H9 (cell line): ENCODE measurements around the gene MXD3. TPM values are rescaled to one million over a fixed set of nuclear protein-coding genes. Genes with fewer than 3 reads are reported as not detected.

Source experiments
- DNase-seq: peaks from one replicate; pipeline ENCODE4 v3.0.0-alpha.2; 2017
- H2AFZ ChIP-seq: one replicate; pipeline ENCODE4 v1.6.1; 2013; ENCODE audit warnings: mild to moderate bottlenecking, low read length, control low read depth, moderate library complexity
- H2AK5ac ChIP-seq: 2 replicates; pipeline ENCODE4 v1.6.1; 2013; ENCODE audit warnings: low read length, control low read depth, mixed read lengths; ENCODE audit not compliant: insufficient read length
- H2BK120ac ChIP-seq: one replicate; pipeline ENCODE4 v1.6.1; 2013; ENCODE audit warnings: low read depth, mild to moderate bottlenecking, low read length, control low read depth, inconsistent platforms; ENCODE audit not compliant: poor library complexity, severe bottlenecking
- H2BK12ac ChIP-seq: 2 replicates; pipeline ENCODE4 v1.6.1; 2013; ENCODE audit warnings: low read length, control low read depth, mixed read lengths, low read depth; ENCODE audit not compliant: insufficient read length
- H2BK15ac ChIP-seq: 2 replicates; pipeline ENCODE4 v1.6.1; 2013; ENCODE audit warnings: low read depth, low read length, control low read depth
- H2BK20ac ChIP-seq: one replicate; pipeline ENCODE4 v1.6.1; 2013; ENCODE audit warnings: low read depth, mild to moderate bottlenecking, low read length, control low read depth, inconsistent platforms; ENCODE audit not compliant: poor library complexity, severe bottlenecking
- H2BK5ac ChIP-seq: 2 replicates; pipeline ENCODE4 v1.6.1; 2013; ENCODE audit warnings: low read length, control low read depth, mixed read lengths; ENCODE audit not compliant: insufficient read length
- H3K14ac ChIP-seq: 2 replicates; pipeline ENCODE4 v1.6.1; 2013; ENCODE audit warnings: low read length, control low read depth; ENCODE audit not compliant: insufficient read depth
- H3K18ac ChIP-seq: 2 replicates; pipeline ENCODE4 v1.6.1; 2013; ENCODE audit warnings: low read depth, mild to moderate bottlenecking, mixed read lengths, low read length, control low read depth; ENCODE audit not compliant: insufficient read length
- H3K23ac ChIP-seq: 2 replicates; pipeline ENCODE4 v1.6.1; 2013; ENCODE audit warnings: low read length, control low read depth, mixed read lengths, low read depth; ENCODE audit not compliant: insufficient read length
- H3K23me2 ChIP-seq: 2 replicates; pipeline ENCODE4 v1.6.1; 2013; ENCODE audit warnings: low read depth, mild to moderate bottlenecking, mixed read lengths, low read length, control low read depth; ENCODE audit not compliant: insufficient read length, poor library complexity, severe bottlenecking
- H3K27ac ChIP-seq: 2 replicates; pipeline ENCODE4 v1.5.1; 2013; ENCODE audit warnings: low read length, control low read depth, mixed read lengths, low read depth; ENCODE audit not compliant: insufficient read length
- H3K27me3 ChIP-seq: 2 replicates; pipeline ENCODE4 v1.6.1; 2013; ENCODE audit warnings: low read length, control low read depth, inconsistent platforms; ENCODE audit not compliant: insufficient read depth
- H3K4ac ChIP-seq: 2 replicates; pipeline ENCODE4 v1.6.1; 2013; ENCODE audit warnings: low read depth, mild to moderate bottlenecking, control low read depth, inconsistent platforms, low read length, moderate library complexity
- H3K4me1 ChIP-seq: 2 replicates; pipeline ENCODE4 v1.6.1; 2013; ENCODE audit warnings: low read length, control low read depth, inconsistent platforms; ENCODE audit not compliant: insufficient read depth
- H3K4me2 ChIP-seq: 2 replicates; pipeline ENCODE4 v1.6.1; 2013; ENCODE audit warnings: low read length, control low read depth, mixed read lengths; ENCODE audit not compliant: insufficient read length, insufficient read depth
- H3K56ac ChIP-seq: 2 replicates; pipeline ENCODE4 v1.6.1; 2013; ENCODE audit warnings: low read depth, mild to moderate bottlenecking, mixed read lengths, low read length, control low read depth; ENCODE audit not compliant: insufficient read length
- H3K79me1 ChIP-seq: 2 replicates; pipeline ENCODE4 v1.6.1; 2013; ENCODE audit warnings: low read depth, mild to moderate bottlenecking, moderate library complexity, low read length, control low read depth, inconsistent platforms; ENCODE audit not compliant: insufficient read depth, poor library complexity, severe bottlenecking
- H3K79me2 ChIP-seq: 2 replicates; pipeline ENCODE4 v1.6.1; 2013; ENCODE audit warnings: low read length, control low read depth, inconsistent platforms; ENCODE audit not compliant: insufficient read depth
- H3K9ac ChIP-seq: 2 replicates; pipeline ENCODE4 v1.6.1; 2013; ENCODE audit warnings: low read length, control low read depth, mixed read lengths; ENCODE audit not compliant: insufficient read length; ENCODE audit errors: extremely low read depth
- H3K9me3 ChIP-seq: one replicate; pipeline ENCODE4 v1.6.1; 2013; ENCODE audit warnings: low read depth, low read length, inconsistent platforms; ENCODE audit not compliant: control insufficient read depth
- H3T11ph ChIP-seq: one replicate; pipeline ENCODE4 v1.6.1; 2013; ENCODE audit warnings: mild to moderate bottlenecking, low read length, control low read depth, inconsistent platforms
- H4K20me1 ChIP-seq: one replicate; pipeline ENCODE4 v1.6.1; 2013; ENCODE audit not compliant: control insufficient read depth, insufficient read length, insufficient read depth
- H4K5ac ChIP-seq: 2 replicates; pipeline ENCODE4 v1.6.1; 2013; ENCODE audit warnings: low read depth, mild to moderate bottlenecking, mixed read lengths, low read length, control low read depth; ENCODE audit not compliant: insufficient read length
- H4K8ac ChIP-seq: replicated peaks from 2 replicates; pipeline ENCODE4 v1.6.1; 2013; ENCODE audit warnings: low read length, control low read depth, mixed read lengths, low read depth; ENCODE audit not compliant: insufficient read length
- H4K91ac ChIP-seq: 2 replicates; pipeline ENCODE4 v1.6.1; 2013; ENCODE audit warnings: low read depth, mild to moderate bottlenecking, moderate library complexity, mixed read lengths, low read length, control low read depth; ENCODE audit not compliant: insufficient read length
- H3K27ac Mint-ChIP-seq, 3 experiments: 2 replicates in 2 of 3; 3 replicates in 1 of 3; pipeline ENCODE4 v1.8.0; 2020 to 2021; ENCODE audit warnings: mixed read lengths in 3 of 3, mild to moderate bottlenecking in 1 of 3, moderate library complexity in 1 of 3
- H3K27me3 Mint-ChIP-seq: 2 replicates; pipeline ENCODE4 v1.8.0; 2021; ENCODE audit warnings: low read depth, mild to moderate bottlenecking, moderate library complexity, mixed read lengths
- H3K36me3 Mint-ChIP-seq, 3 experiments: 2 replicates in 2 of 3; 3 replicates in 1 of 3; pipeline ENCODE4 v1.8.0; 2020 to 2021; ENCODE audit warnings: low read depth in 3 of 3, mixed read lengths in 3 of 3; ENCODE audit not compliant: insufficient read depth in 1 of 3
- H3K4me1 Mint-ChIP-seq, 2 experiments: 2 replicates each; pipeline ENCODE4 v1.8.0; 2020; ENCODE audit warnings: mixed read lengths in 2 of 2
- H3K4me3 Mint-ChIP-seq, 2 experiments: 2 replicates in 1 of 2; 3 replicates in 1 of 2; pipeline ENCODE4 v1.8.0; 2020 to 2021; ENCODE audit warnings: mild to moderate bottlenecking in 2 of 2, mixed read lengths in 2 of 2, moderate library complexity in 1 of 2
- H3K9me3 Mint-ChIP-seq, 2 experiments: 2 replicates in 1 of 2; 3 replicates in 1 of 2; pipeline ENCODE4 v1.8.0; 2020; ENCODE audit warnings: mild to moderate bottlenecking in 2 of 2, mixed read lengths in 2 of 2, moderate library complexity in 1 of 2
- WGBS: extraction: QIAGEN DNeasy Blood & Tissue Kit; methylation state at CpG from one replicate; pipeline ENCODE4 v1.1.7; 2013; ENCODE audit warnings: missing lambda C conversion rate, low lambda C conversion rate, mixed read lengths; ENCODE audit not compliant: insufficient read length; ENCODE audit errors: extremely low coverage; 5-methylcytosine and 5-hydroxymethylcytosine counted together
- total RNA-seq: library from RNA; stranded (reverse); gene quantifications from 2 replicates; pipeline ENCODE4 v1.2.1, GENCODE V29; 2021
- TF ChIP-seq, protein P1 (sequence below): fragments of 200-600 bp; sonication (generic); conservative IDR thresholded peaks from 3 replicates; pipeline ENCODE4 v1.8.0; 2021; ENCODE audit warnings: antibody characterized with exemption, mild to moderate bottlenecking

Gene MXD3
- total RNA-seq, 1 experiment from 2014 or later, result 9.8 TPM

DNA sequence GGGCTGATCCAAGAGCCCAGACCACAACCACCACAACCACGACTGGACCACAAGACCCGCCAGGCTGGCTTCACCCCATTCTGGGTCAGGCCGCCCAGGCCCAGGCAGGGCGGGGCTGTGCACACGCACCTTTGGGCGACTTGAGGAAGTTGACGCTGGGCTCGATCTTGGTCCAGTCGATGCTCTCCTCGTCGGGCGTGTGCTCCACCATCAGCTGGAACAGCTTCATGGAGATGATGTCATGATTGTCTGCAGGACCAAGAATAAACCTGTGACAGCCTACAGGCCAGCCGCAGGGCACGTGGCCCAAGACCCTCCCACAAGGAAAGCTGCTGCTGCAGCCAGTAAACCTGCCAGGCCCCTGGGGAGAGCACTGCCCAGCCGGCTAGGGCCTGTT is 22.5 kb upstream of the MXD3 start:
- H3K27ac Mint-ChIP-seq, result peak overlapping the region in 1 of 3 experiments; percentile 84; a peak in 2 of 7 replicates
- no peaks in the 10 kb centered on the region; the same call in 1 of the 2 replicates for H3K27me3 Mint-ChIP-seq
- no peak overlapping the region for H3K18ac ChIP-seq

More for the DNA sequence above, 22.5 kb upstream of the MXD3 start:
- H2BK15ac ChIP-seq, result no peak overlapping the region
- no peak overlapping the region for H3K56ac ChIP-seq
- no peaks in the 10 kb centered on the region for H3K27me3 ChIP-seq
- H4K20me1 ChIP-seq, result no peaks in the 10 kb centered on the region
- peaks cover 16 to 78% (median 62%) of the 10 kb centered on the region in 3 experiments; a peak in 6 of 7 replicates for H3K36me3 Mint-ChIP-seq
- no peak overlapping the region for H3K4ac ChIP-seq
- H3K4me1 ChIP-seq, result peaks cover under 1% of the 10 kb centered on the region; the same call in 1 of the 2 replicates
- no peak overlapping the region for H3K23ac ChIP-seq
- H4K8ac ChIP-seq, result no peak overlapping the region
- H3K27ac ChIP-seq, result no peak overlapping the region
- no peak overlapping the region for H4K5ac ChIP-seq
- H3K9me3 ChIP-seq, result no peaks in the 10 kb centered on the region
- no peaks in the 10 kb centered on the region for H3K79me2 ChIP-seq
- H3K9ac ChIP-seq, result no peak overlapping the region
- no peak overlapping the region for H2BK20ac ChIP-seq
- H2AFZ ChIP-seq, result no peak overlapping the region
- H3K23me2 ChIP-seq, result no peaks in the 10 kb centered on the region
- TF ChIP-seq, protein P1, sequence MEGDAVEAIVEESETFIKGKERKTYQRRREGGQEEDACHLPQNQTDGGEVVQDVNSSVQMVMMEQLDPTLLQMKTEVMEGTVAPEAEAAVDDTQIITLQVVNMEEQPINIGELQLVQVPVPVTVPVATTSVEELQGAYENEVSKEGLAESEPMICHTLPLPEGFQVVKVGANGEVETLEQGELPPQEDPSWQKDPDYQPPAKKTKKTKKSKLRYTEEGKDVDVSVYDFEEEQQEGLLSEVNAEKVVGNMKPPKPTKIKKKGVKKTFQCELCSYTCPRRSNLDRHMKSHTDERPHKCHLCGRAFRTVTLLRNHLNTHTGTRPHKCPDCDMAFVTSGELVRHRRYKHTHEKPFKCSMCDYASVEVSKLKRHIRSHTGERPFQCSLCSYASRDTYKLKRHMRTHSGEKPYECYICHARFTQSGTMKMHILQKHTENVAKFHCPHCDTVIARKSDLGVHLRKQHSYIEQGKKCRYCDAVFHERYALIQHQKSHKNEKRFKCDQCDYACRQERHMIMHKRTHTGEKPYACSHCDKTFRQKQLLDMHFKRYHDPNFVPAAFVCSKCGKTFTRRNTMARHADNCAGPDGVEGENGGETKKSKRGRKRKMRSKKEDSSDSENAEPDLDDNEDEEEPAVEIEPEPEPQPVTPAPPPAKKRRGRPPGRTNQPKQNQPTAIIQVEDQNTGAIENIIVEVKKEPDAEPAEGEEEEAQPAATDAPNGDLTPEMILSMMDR, result no peak
- H3K4me2 ChIP-seq, result no peak overlapping the region
- no peak overlapping the region for H3T11ph ChIP-seq
- H3K14ac ChIP-seq, result no peak overlapping the region
- no peak overlapping the region for H2AK5ac ChIP-seq
- no peak overlapping the region for H4K91ac ChIP-seq
- no CpG with 5 or more reads among the region's 15 CpGs for WGBS
- H2BK120ac ChIP-seq, result no peak overlapping the region
- H3K9me3 Mint-ChIP-seq, result no peaks in the 10 kb centered on the region
- DNase-seq, result no peak
- H3K79me1 ChIP-seq, result no peaks in the 10 kb centered on the region
- H2BK12ac ChIP-seq, result no peak overlapping the region
- H3K4me3 Mint-ChIP-seq, result no peak overlapping the region
- peaks cover 9 to 15% of the 10 kb centered on the region in 2 experiments for H3K4me1 Mint-ChIP-seq
- no peak overlapping the region for H2BK5ac ChIP-seq
